HCT116 (cell line): ENCODE data around the gene SCARB1.

ENCODE experiments used
- POLR2A ChIP-seq: IDR thresholded peaks from 2 replicates; pipeline ENCODE4 v1.7.0; 2011; ENCODE audit warnings: borderline replicate concordance; ENCODE audit not compliant: insufficient read depth, insufficient read length; ENCODE audit errors: extremely low read depth
- SP1 ChIP-seq: IDR thresholded peaks from 2 replicates; pipeline ENCODE4 v1.6.1; 2012; ENCODE audit warnings: low read depth
- TF ChIP-seq, protein P1 (sequence below), 3 experiments: fragments of 200-600 bp in 1 of 3; sonication (generic) in 1 of 3; IDR thresholded peaks in 2 of 3; conservative IDR thresholded peaks in 1 of 3; 2 replicates each; pipeline ENCODE4 v1.5.1; 2012 to 2017; ENCODE audit warnings: low read depth in 2 of 3, low read length in 2 of 3, antibody characterized with exemption in 1 of 3, borderline replicate concordance in 1 of 3, control low read depth in 1 of 3, mild to moderate bottlenecking in 1 of 3, mixed read lengths in 1 of 3, mixed run types in 1 of 3, moderate library complexity in 1 of 3; ENCODE audit not compliant: insufficient read depth in 1 of 3

DNA sequence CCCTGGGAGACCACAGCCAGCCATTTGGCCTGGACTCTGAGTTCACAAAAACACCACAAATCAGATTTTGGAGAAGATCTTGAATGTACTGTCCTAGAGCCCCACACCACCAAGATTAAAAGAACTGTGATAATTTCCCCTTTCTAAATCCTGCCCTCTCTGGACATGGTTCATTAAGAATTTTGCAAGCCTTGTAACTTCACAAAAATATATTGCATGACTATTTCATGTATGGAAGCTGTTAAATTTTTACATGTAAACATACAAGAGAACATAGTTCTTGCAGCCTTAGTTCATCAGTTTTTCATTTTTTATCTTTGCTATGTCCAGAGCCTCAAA, 97.0 kb downstream of the SCARB1 start:
- TF ChIP-seq, protein P1, sequence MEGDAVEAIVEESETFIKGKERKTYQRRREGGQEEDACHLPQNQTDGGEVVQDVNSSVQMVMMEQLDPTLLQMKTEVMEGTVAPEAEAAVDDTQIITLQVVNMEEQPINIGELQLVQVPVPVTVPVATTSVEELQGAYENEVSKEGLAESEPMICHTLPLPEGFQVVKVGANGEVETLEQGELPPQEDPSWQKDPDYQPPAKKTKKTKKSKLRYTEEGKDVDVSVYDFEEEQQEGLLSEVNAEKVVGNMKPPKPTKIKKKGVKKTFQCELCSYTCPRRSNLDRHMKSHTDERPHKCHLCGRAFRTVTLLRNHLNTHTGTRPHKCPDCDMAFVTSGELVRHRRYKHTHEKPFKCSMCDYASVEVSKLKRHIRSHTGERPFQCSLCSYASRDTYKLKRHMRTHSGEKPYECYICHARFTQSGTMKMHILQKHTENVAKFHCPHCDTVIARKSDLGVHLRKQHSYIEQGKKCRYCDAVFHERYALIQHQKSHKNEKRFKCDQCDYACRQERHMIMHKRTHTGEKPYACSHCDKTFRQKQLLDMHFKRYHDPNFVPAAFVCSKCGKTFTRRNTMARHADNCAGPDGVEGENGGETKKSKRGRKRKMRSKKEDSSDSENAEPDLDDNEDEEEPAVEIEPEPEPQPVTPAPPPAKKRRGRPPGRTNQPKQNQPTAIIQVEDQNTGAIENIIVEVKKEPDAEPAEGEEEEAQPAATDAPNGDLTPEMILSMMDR (IDR thresholded peaks at IDR 0.05 in 2 of 3, conservative IDR thresholded peaks at IDR 0.05 in 1 of 3; ENCODE audit: borderline replicate concordance in 1 of 3, insufficient read depth in 1 of 3, low read depth in 2 of 3, low read length in 2 of 3): no peak
- TF ChIP-seq SP1: no peak
- no peak for TF ChIP-seq POLR2A
